ENCODE data around the gene PTPRZ1. TPM values are rescaled to one million over a fixed set of nuclear protein-coding genes. Genes with fewer than 3 reads are reported as not detected.

PTPRZ1 gene
- total RNA-seq, 1 experiment from 2014 or later, result 105 TPM

DNA sequence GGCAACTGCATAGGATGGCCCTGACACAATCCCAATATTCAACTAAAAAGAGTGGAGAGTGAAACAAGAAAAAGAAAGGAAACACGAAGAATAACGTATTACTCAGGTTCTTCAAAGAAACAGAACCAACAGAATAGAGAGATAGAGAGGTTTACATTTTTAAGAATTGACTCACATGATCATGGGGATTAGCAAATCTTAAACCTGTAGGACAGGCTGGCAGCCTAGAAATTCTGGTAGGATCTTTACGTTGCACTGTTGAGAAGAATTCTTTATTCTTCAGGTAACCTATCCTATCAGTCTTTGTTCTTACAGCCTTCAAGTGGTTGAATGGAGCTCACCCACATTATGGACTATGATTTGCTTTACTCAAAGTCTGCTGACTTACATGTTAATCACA lies 167.2 kb downstream of the PTPRZ1 start (continued):
- TF ChIP-seq, protein P1, sequence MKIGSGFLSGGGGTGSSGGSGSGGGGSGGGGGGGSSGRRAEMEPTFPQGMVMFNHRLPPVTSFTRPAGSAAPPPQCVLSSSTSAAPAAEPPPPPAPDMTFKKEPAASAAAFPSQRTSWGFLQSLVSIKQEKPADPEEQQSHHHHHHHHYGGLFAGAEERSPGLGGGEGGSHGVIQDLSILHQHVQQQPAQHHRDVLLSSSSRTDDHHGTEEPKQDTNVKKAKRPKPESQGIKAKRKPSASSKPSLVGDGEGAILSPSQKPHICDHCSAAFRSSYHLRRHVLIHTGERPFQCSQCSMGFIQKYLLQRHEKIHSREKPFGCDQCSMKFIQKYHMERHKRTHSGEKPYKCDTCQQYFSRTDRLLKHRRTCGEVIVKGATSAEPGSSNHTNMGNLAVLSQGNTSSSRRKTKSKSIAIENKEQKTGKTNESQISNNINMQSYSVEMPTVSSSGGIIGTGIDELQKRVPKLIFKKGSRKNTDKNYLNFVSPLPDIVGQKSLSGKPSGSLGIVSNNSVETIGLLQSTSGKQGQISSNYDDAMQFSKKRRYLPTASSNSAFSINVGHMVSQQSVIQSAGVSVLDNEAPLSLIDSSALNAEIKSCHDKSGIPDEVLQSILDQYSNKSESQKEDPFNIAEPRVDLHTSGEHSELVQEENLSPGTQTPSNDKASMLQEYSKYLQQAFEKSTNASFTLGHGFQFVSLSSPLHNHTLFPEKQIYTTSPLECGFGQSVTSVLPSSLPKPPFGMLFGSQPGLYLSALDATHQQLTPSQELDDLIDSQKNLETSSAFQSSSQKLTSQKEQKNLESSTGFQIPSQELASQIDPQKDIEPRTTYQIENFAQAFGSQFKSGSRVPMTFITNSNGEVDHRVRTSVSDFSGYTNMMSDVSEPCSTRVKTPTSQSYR (CRISPR knock-in tag; IDR thresholded peaks at IDR 0.05), result no peak
- TF ChIP-seq JAZF1 (CRISPR knock-in tag; IDR thresholded peaks at IDR 0.05), result no peak
- TF ChIP-seq ZNF138 (CRISPR knock-in tag; conservative IDR thresholded peaks at IDR 0.05), result no peak
- TF ChIP-seq SMAD4 (CRISPR knock-in tag; IDR thresholded peaks at IDR 0.05), result no peak
- no peak for TF ChIP-seq ZNF416 (CRISPR knock-in tag; IDR thresholded peaks at IDR 0.05)

DNA sequence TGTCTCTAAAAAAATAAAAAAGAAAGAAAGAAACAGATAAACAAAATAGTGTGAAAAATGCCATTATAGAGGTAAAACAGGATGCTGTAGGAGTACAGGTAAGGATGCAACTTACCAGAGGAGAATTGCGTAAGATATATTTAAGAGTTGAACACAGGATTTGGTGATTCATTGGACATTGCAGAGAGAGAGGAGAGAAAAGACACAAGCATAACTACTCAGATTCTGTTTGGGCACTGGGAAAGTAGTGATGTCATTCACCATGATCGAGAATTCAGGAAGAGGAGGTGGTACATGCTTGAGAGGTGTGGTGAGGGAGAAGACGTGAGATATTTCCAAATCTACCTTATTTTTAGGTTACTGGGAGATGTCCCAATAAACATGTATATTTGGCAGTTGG lies 173.4 kb downstream of the PTPRZ1 start:
- POLR2A ChIA-PET, result no interaction called here
- H3K4me3 Mint-ChIP-seq, result no peak overlapping the region
- H3K4me1 Mint-ChIP-seq, result no peaks in the 10 kb centered on the region
- H3K27ac Mint-ChIP-seq, result no peak overlapping the region; the same call in 1 of the 2 replicates
- DNase-seq (ENCODE audit: low spot score) (no peak), ATAC-seq (no peak)
- H3K27me3 Mint-ChIP-seq (ENCODE audit: low read depth), result no peaks in the 10 kb centered on the region
- TF ChIP-seq, protein P2, sequence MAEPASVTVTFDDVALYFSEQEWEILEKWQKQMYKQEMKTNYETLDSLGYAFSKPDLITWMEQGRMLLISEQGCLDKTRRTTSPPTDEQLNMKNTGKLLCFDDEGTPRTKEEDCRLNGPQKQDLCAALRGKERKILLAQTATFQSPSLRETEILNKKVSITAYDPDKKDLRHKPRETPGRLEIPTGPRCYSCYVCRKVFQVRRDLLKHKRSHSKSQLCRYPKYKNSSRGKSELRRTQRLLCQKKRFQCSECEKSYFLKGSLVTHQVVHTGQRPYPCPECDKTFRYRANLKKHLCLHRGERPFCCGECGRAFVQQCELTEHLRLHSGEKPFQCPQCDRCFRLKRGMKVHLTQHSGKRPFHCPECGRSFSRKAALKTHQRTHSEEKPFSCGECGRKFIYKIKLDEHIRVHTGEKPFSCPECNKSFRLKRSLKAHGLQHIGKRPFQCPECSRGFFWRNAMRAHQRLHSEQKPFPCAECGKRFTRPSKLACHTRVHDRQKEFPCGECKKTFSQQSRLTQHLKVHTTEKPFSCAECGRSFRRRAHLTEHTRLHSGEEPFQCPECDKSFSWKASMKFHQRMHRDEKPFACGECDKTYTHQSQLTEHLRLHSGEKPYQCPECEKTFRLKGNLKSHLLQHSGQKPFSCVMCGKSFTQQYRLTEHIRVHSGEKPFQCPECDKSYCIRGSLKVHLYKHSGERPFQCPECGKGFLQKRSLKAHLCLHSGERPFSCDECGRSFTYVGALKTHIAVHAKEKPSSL (CRISPR knock-in tag; conservative IDR thresholded peaks at IDR 0.05), result no peak
- TF ChIP-seq, protein P3, sequence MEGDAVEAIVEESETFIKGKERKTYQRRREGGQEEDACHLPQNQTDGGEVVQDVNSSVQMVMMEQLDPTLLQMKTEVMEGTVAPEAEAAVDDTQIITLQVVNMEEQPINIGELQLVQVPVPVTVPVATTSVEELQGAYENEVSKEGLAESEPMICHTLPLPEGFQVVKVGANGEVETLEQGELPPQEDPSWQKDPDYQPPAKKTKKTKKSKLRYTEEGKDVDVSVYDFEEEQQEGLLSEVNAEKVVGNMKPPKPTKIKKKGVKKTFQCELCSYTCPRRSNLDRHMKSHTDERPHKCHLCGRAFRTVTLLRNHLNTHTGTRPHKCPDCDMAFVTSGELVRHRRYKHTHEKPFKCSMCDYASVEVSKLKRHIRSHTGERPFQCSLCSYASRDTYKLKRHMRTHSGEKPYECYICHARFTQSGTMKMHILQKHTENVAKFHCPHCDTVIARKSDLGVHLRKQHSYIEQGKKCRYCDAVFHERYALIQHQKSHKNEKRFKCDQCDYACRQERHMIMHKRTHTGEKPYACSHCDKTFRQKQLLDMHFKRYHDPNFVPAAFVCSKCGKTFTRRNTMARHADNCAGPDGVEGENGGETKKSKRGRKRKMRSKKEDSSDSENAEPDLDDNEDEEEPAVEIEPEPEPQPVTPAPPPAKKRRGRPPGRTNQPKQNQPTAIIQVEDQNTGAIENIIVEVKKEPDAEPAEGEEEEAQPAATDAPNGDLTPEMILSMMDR (IDR thresholded peaks at IDR 0.05), result no peak
- CTCF ChIA-PET, result interaction anchor here (1.2 kb wide), 1 partner anchor 47 kb away, joined by 3 read pairs; no protein-coding TSS in a partner anchor
- peaks cover 70% of the 10 kb centered on the region for H3K36me3 Mint-ChIP-seq
- no peaks in the 10 kb centered on the region for H3K9me3 Mint-ChIP-seq

DNA sequence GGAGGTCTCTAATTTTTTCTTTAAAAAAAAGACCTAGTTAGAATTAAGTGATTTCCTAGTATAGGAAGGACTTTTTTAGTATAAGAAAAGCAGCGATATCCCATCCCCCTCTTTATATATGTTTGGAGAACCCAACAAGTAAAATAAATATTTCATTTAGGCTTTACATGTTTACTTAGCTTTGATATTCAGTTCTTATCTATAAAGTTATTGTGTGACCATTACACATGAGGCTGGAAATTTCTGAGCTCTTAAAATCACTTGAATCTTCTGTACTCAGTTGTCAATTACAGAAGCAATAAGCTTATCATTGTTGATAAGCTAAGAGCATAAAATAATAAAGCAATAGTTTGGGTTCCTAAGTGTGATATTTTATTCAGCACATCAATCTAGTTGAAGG lies 181.4 kb downstream of the PTPRZ1 start:
- Mint-ChIP-seq H3K4me1 (peaks cover 13% of the 10 kb centered on the region), H3K4me3 (no peak overlapping the region), H3K36me3 (peaks cover 68% of the 10 kb centered on the region), H3K27me3 (ENCODE audit: low read depth) (no peaks in the 10 kb centered on the region), H3K9me3 (no peaks in the 10 kb centered on the region), H3K27ac (no peak overlapping the region)
- no peak for DNase-seq (ENCODE audit: low spot score)
- ATAC-seq, result no peak
- ChIA-PET POLR2A (no interaction called here), CTCF (no interaction called here)
- TF ChIP-seq PRRX2 (CRISPR knock-in tag; IDR thresholded peaks at IDR 0.05), result no peak
- TF ChIP-seq ZNF121 (CRISPR knock-in tag; IDR thresholded peaks at IDR 0.05), result no peak
- TF ChIP-seq, protein P4, sequence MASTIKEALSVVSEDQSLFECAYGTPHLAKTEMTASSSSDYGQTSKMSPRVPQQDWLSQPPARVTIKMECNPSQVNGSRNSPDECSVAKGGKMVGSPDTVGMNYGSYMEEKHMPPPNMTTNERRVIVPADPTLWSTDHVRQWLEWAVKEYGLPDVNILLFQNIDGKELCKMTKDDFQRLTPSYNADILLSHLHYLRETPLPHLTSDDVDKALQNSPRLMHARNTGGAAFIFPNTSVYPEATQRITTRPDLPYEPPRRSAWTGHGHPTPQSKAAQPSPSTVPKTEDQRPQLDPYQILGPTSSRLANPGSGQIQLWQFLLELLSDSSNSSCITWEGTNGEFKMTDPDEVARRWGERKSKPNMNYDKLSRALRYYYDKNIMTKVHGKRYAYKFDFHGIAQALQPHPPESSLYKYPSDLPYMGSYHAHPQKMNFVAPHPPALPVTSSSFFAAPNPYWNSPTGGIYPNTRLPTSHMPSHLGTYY (CRISPR knock-in tag; IDR thresholded peaks at IDR 0.05), result no peak
- no peak for TF ChIP-seq NFATC4 (CRISPR knock-in tag; IDR thresholded peaks at IDR 0.05)
- TF ChIP-seq, protein P5, sequence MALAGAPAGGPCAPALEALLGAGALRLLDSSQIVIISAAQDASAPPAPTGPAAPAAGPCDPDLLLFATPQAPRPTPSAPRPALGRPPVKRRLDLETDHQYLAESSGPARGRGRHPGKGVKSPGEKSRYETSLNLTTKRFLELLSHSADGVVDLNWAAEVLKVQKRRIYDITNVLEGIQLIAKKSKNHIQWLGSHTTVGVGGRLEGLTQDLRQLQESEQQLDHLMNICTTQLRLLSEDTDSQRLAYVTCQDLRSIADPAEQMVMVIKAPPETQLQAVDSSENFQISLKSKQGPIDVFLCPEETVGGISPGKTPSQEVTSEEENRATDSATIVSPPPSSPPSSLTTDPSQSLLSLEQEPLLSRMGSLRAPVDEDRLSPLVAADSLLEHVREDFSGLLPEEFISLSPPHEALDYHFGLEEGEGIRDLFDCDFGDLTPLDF (CRISPR knock-in tag; IDR thresholded peaks at IDR 0.05), result no peak
- TF ChIP-seq, protein P6, sequence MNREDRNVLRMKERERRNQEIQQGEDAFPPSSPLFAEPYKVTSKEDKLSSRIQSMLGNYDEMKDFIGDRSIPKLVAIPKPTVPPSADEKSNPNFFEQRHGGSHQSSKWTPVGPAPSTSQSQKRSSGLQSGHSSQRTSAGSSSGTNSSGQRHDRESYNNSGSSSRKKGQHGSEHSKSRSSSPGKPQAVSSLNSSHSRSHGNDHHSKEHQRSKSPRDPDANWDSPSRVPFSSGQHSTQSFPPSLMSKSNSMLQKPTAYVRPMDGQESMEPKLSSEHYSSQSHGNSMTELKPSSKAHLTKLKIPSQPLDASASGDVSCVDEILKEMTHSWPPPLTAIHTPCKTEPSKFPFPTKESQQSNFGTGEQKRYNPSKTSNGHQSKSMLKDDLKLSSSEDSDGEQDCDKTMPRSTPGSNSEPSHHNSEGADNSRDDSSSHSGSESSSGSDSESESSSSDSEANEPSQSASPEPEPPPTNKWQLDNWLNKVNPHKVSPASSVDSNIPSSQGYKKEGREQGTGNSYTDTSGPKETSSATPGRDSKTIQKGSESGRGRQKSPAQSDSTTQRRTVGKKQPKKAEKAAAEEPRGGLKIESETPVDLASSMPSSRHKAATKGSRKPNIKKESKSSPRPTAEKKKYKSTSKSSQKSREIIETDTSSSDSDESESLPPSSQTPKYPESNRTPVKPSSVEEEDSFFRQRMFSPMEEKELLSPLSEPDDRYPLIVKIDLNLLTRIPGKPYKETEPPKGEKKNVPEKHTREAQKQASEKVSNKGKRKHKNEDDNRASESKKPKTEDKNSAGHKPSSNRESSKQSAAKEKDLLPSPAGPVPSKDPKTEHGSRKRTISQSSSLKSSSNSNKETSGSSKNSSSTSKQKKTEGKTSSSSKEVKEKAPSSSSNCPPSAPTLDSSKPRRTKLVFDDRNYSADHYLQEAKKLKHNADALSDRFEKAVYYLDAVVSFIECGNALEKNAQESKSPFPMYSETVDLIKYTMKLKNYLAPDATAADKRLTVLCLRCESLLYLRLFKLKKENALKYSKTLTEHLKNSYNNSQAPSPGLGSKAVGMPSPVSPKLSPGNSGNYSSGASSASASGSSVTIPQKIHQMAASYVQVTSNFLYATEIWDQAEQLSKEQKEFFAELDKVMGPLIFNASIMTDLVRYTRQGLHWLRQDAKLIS (CRISPR knock-in tag; IDR thresholded peaks at IDR 0.05; ENCODE audit: borderline replicate concordance), result no peak
- TF ChIP-seq, protein P7, sequence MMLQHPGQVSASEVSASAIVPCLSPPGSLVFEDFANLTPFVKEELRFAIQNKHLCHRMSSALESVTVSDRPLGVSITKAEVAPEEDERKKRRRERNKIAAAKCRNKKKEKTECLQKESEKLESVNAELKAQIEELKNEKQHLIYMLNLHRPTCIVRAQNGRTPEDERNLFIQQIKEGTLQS (CRISPR knock-in tag; conservative IDR thresholded peaks at IDR 0.05), result no peak
- TF ChIP-seq ETV6 (CRISPR knock-in tag; IDR thresholded peaks at IDR 0.05), result no peak
- TF ChIP-seq, protein P8, sequence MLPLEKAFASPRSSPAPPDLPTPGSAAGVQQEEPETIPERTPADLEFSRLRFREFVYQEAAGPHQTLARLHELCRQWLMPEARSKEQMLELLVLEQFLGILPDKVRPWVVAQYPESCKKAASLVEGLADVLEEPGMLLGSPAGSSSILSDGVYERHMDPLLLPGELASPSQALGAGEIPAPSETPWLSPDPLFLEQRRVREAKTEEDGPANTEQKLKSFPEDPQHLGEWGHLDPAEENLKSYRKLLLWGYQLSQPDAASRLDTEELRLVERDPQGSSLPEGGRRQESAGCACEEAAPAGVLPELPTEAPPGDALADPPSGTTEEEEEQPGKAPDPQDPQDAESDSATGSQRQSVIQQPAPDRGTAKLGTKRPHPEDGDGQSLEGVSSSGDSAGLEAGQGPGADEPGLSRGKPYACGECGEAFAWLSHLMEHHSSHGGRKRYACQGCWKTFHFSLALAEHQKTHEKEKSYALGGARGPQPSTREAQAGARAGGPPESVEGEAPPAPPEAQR (CRISPR knock-in tag; IDR thresholded peaks at IDR 0.05), result no peak
- TF ChIP-seq RORB (CRISPR knock-in tag; IDR thresholded peaks at IDR 0.05), result no peak

Measured in WTC11 (cell line).